Liver (tissue), 9 donors: ENCODE results near the gene RTN4IP1. TPM values are rescaled to one million over a fixed set of nuclear protein-coding genes. Genes with fewer than 3 reads are reported as not detected.

Experiments
- DNase-seq: peaks from one replicate; pipeline ENCODE4 v3.0.0-alpha.2; 2017; ENCODE audit warnings: low spot score
- H3K27ac ChIP-seq, 2 donors: one replicate each; pipeline ENCODE4 v1.7.0; 2013; ENCODE audit warnings: inconsistent platforms in 2 of 2, low read length in 2 of 2, control low read depth in 1 of 2, low read depth in 1 of 2, mild to moderate bottlenecking in 1 of 2
- H3K27me3 ChIP-seq, 4 donors: one replicate each; pipeline versions ENCODE4 v1.6.1 to v1.7.0; 2013; ENCODE audit warnings: low read length in 3 of 4, inconsistent platforms in 1 of 4, mild to moderate bottlenecking in 1 of 4, moderate library complexity in 1 of 4; ENCODE audit not compliant: control insufficient read depth in 4 of 4, insufficient read depth in 4 of 4
- H3K36me3 ChIP-seq, 4 donors: one replicate each; pipeline versions ENCODE4 v1.6.1 to v1.7.0; 2013; ENCODE audit warnings: low read length in 3 of 4, mild to moderate bottlenecking in 3 of 4, low read depth in 1 of 4, moderate library complexity in 1 of 4; ENCODE audit not compliant: control insufficient read depth in 4 of 4, insufficient read depth in 3 of 4
- H3K4me1 ChIP-seq, 4 donors: one replicate each; pipeline versions ENCODE4 v1.6.1 to v1.7.0; 2013; ENCODE audit warnings: low read length in 3 of 4, mild to moderate bottlenecking in 3 of 4, moderate library complexity in 1 of 4; ENCODE audit not compliant: control insufficient read depth in 4 of 4, insufficient read depth in 4 of 4
- H3K4me3 ChIP-seq, 3 donors: one replicate each; pipeline versions ENCODE4 v1.6.1 to v1.7.0; 2013; ENCODE audit warnings: low read length in 3 of 3, control low read depth in 1 of 3, low read depth in 1 of 3, mild to moderate bottlenecking in 1 of 3
- H3K9ac ChIP-seq, 2 donors: one replicate each; pipeline ENCODE4 v1.7.0; 2013; ENCODE audit warnings: low read length in 2 of 2, mild to moderate bottlenecking in 2 of 2, moderate library complexity in 2 of 2, control low read depth in 1 of 2, low read depth in 1 of 2
- H3K9me3 ChIP-seq, 4 donors: one replicate each; pipeline versions ENCODE4 v1.6.1 to v1.7.0; 2013; ENCODE audit warnings: low read length in 3 of 4; ENCODE audit not compliant: control insufficient read depth in 4 of 4
- ATF3 ChIP-seq: IDR thresholded peaks from 2 replicates; pipeline ENCODE4 v1.6.1; 2016; ENCODE audit warnings: antibody characterized with exemption
- CTCF ChIP-seq: fragments of 150-350 bp; IDR thresholded peaks from 2 replicates; pipeline ENCODE4 v1.5.1; 2017; ENCODE audit warnings: improper control_type of control experiment, low read depth, low read length; ENCODE audit not compliant: missing input control
- EGR1 ChIP-seq, 2 donors: IDR thresholded peaks; 2 replicates each; pipeline ENCODE4 v1.6.1; 2016 to 2018; ENCODE audit warnings: antibody characterized with exemption in 2 of 2, low read depth in 2 of 2
- FOXA1 ChIP-seq: IDR thresholded peaks from 2 replicates; pipeline ENCODE4 v1.6.1; 2016; ENCODE audit warnings: antibody characterized with exemption
- FOXA2 ChIP-seq: IDR thresholded peaks from 2 replicates; pipeline ENCODE4 v1.6.1; 2016; ENCODE audit warnings: antibody characterized with exemption
- GABPA ChIP-seq, 2 donors: IDR thresholded peaks in 1 of 2; conservative IDR thresholded peaks in 1 of 2; 2 replicates each; pipeline ENCODE4 v1.6.1; 2016; ENCODE audit warnings: antibody characterized with exemption in 2 of 2, mild to moderate bottlenecking in 1 of 2, moderate library complexity in 1 of 2
- HNF4A ChIP-seq, 2 donors: conservative IDR thresholded peaks; 2 replicates each; pipeline ENCODE4 v1.6.1; 2016; ENCODE audit warnings: antibody characterized with exemption in 2 of 2, mild to moderate bottlenecking in 2 of 2
- HNF4G ChIP-seq: IDR thresholded peaks from 2 replicates; pipeline ENCODE4 v1.6.1; 2016; ENCODE audit warnings: antibody characterized with exemption
- JUND ChIP-seq, 2 donors: IDR thresholded peaks; 2 replicates each; pipeline ENCODE4 v1.6.1; 2016; ENCODE audit warnings: antibody characterized with exemption in 2 of 2
- NR2F2 ChIP-seq: IDR thresholded peaks from 2 replicates; pipeline ENCODE4 v1.6.1; 2016; ENCODE audit warnings: antibody characterized with exemption
- RAD21 ChIP-seq, 2 donors: IDR thresholded peaks; 2 replicates each; pipeline ENCODE4 v1.6.1; 2016; ENCODE audit warnings: antibody characterized with exemption in 2 of 2, mild to moderate bottlenecking in 2 of 2
- RXRA ChIP-seq, 2 donors: IDR thresholded peaks; 2 replicates each; pipeline ENCODE4 v1.6.1; 2017 to 2018; ENCODE audit warnings: antibody characterized with exemption in 2 of 2, mild to moderate bottlenecking in 1 of 2
- SP1 ChIP-seq: IDR thresholded peaks from 2 replicates; pipeline ENCODE4 v1.6.1; 2018; ENCODE audit warnings: antibody characterized with exemption, mild to moderate bottlenecking
- TAF1 ChIP-seq: conservative IDR thresholded peaks from 2 replicates; pipeline ENCODE4 v1.6.1; 2016; ENCODE audit warnings: antibody characterized with exemption, mild to moderate bottlenecking
- YY1 ChIP-seq: IDR thresholded peaks from 2 replicates; pipeline ENCODE4 v1.6.1; 2016; ENCODE audit warnings: antibody characterized with exemption, mild to moderate bottlenecking
- WGBS: extraction: QIAGEN DNeasy Blood & Tissue Kit; methylation state at CpG from one replicate; pipeline ENCODE4 v1.1.7; 2013; 5-methylcytosine and 5-hydroxymethylcytosine counted together
- polyA plus RNA-seq, 2 donors: library from polyadenylated mRNA; stranded (reverse) in 1 of 2; unstranded in 1 of 2; fragments of 200-250 nt in 1 of 2; fragments of >200 nt in 1 of 2; fragmentation: Nextera tagmentation in 1 of 2; extraction: Ambion mirVana in 1 of 2; gene quantifications; one replicate each; pipeline versions ENCODE4 v1.2.1 to v1.2.3, GENCODE V29; 2013 to 2015
- total RNA-seq, 2 donors: library from RNA; depleted of rRNA; stranded (reverse); fragments of >200 nt; gene quantifications; one replicate each; pipeline ENCODE4 v1.2.3, GENCODE V29; 2014
- TF ChIP-seq, protein P1 (sequence below): IDR thresholded peaks from 2 replicates; pipeline ENCODE4 v1.6.1; 2016; ENCODE audit warnings: antibody characterized with exemption, mild to moderate bottlenecking
- TF ChIP-seq, protein P2 (sequence below): IDR thresholded peaks from 2 replicates; pipeline ENCODE4 v1.6.1; 2016; ENCODE audit warnings: antibody characterized with exemption
- donor health status: healthy.
- donor health status: healthy.
- donor health status: healthy.
- donor health status: healthy.
- donor health status: healthy.

Gene RTN4IP1, protein sequence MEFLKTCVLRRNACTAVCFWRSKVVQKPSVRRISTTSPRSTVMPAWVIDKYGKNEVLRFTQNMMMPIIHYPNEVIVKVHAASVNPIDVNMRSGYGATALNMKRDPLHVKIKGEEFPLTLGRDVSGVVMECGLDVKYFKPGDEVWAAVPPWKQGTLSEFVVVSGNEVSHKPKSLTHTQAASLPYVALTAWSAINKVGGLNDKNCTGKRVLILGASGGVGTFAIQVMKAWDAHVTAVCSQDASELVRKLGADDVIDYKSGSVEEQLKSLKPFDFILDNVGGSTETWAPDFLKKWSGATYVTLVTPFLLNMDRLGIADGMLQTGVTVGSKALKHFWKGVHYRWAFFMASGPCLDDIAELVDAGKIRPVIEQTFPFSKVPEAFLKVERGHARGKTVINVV
- total RNA-seq = 1 to 10 TPM; 3.7 to 6.9 TPM
- 1 to 10 TPM; 4.3 to 4.9 TPM for polyA plus RNA-seq

DNA sequence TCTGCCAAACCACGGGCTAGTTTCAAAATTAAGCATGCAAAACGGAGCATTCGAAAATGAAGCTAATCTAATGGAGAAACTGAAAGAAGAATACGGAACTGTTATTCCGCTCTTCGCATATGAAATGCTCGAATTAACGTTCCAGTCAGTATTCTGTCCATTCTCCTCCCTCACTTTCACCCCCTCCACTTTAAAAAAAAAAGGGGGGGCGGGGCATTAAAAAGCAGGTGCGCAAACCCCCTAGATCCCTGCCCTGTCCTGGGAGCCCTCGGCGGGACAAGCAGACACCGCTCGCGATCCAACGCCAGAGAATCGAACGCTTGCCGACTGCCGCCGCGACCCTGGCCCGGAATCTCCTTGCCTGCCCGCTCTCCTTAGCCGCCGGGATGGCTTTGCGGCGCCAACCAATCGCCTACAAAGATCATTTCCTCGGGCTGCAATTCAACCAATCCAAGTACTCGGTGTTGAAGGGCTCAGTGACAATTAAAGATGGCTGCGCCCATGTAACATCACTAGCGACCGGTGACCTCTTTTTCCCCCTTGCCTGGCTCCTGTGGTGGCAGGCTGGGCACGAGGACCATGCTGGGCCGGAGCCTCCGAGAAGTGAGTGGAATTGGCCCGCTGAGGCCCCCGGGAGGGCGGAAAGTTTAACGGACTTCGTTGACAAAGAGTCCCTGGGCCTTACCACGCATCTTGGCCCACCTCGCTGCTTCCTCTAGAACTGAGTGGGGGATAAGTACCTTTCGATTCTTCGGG lies at the start of gene RTN4IP1, which contains the start of gene QRSL1:
TSS of gene RTN4IP1 (minus strand) at position 396 of the 756 bp plus-strand sequence. CDS start 477 bp downstream, outside the sequence.
TSS of gene QRSL1 (plus strand) at position 476 of the 756 bp plus-strand sequence. CDS start at position 580, 104 bp downstream.
- no peaks in the 10 kb centered on the region for H3K27me3 ChIP-seq
- DNase-seq = peak; percentile 85
- no peaks in the 10 kb centered on the region for H3K9me3 ChIP-seq
- peak within 1 kb of the TSS; percentile 69 to 78 for H3K27ac ChIP-seq
- H3K36me3 ChIP-seq = no peaks in the 10 kb centered on the region
- H3K4me1 ChIP-seq = peaks cover 4 to 13% (median 11%) of the 10 kb centered on the region in 4 donors
- TF ChIP-seq TAF1 (peak; percentile 81), ATF3 (no peak), RAD21 (IDR thresholded peaks at IDR 0.05) (no peak), CTCF (no peak), FOXA2 (no peak), YY1 (peak; percentile 99), RXRA (IDR thresholded peaks at IDR 0.05) (peak in 1 of 2 donors; percentile 23), HNF4G (no peak), GABPA (IDR thresholded peaks at IDR 0.05 in 1 of 2, conservative IDR thresholded peaks at IDR 0.05 in 1 of 2) (no peak), NR2F2 (no peak), JUND (IDR thresholded peaks at IDR 0.05) (no peak), HNF4A (conservative IDR thresholded peaks at IDR 0.05) (no peak), EGR1 (IDR thresholded peaks at IDR 0.05; ENCODE audit: low read depth in 2 of 2) (no peak), FOXA1 (no peak), SP1 (peak; percentile 96)
- TF ChIP-seq, protein P1, sequence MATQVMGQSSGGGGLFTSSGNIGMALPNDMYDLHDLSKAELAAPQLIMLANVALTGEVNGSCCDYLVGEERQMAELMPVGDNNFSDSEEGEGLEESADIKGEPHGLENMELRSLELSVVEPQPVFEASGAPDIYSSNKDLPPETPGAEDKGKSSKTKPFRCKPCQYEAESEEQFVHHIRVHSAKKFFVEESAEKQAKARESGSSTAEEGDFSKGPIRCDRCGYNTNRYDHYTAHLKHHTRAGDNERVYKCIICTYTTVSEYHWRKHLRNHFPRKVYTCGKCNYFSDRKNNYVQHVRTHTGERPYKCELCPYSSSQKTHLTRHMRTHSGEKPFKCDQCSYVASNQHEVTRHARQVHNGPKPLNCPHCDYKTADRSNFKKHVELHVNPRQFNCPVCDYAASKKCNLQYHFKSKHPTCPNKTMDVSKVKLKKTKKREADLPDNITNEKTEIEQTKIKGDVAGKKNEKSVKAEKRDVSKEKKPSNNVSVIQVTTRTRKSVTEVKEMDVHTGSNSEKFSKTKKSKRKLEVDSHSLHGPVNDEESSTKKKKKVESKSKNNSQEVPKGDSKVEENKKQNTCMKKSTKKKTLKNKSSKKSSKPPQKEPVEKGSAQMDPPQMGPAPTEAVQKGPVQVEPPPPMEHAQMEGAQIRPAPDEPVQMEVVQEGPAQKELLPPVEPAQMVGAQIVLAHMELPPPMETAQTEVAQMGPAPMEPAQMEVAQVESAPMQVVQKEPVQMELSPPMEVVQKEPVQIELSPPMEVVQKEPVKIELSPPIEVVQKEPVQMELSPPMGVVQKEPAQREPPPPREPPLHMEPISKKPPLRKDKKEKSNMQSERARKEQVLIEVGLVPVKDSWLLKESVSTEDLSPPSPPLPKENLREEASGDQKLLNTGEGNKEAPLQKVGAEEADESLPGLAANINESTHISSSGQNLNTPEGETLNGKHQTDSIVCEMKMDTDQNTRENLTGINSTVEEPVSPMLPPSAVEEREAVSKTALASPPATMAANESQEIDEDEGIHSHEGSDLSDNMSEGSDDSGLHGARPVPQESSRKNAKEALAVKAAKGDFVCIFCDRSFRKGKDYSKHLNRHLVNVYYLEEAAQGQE = no peak
- TF ChIP-seq, protein P2, sequence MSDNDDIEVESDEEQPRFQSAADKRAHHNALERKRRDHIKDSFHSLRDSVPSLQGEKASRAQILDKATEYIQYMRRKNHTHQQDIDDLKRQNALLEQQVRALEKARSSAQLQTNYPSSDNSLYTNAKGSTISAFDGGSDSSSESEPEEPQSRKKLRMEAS = no peak
- peak within 1 kb of the TSS; percentile 89 to 91 for H3K9ac ChIP-seq
- under 1% methylated on average over 46 of the region's 46 CpGs for WGBS
- H3K4me3 ChIP-seq = peak within 1 kb of the TSS; percentile 62 to 96 (median 71)
